H1 (cell line): ENCODE results near the gene ASZ1. TPM values are rescaled to one million over a fixed set of nuclear protein-coding genes. Genes with fewer than 3 reads are reported as not detected.
A peak's percentile ranks its signal among the peaks of the same experiment; 100 is the strongest.

ENCODE experiments used
- CTCF ChIA-PET: fragments of 300-600 bp; sonication (Branson Sonifier 250); formaldehyde crosslinking; loops from one replicate; lab custom pipeline; 2021; ENCODE audit not compliant: partially characterized antibody; lab: Charles Lee
- POLR2A ChIA-PET: fragments of 300-600 bp; sonication (Branson Sonifier 250); formaldehyde crosslinking; loops from one replicate; lab custom pipeline; 2021; ENCODE audit warnings: inconsistent platforms; ENCODE audit not compliant: partially characterized antibody; lab: Charles Lee
- DNase-seq, 2 experiments: peaks; one replicate each; pipeline versions ENCODE4 v3.0.0 to v3.0.0-alpha.2; 2010 to 2022; ENCODE audit warnings: low spot score in 2 of 2, low read depth in 1 of 2, mixed read lengths in 1 of 2
- FAIRE-seq: peaks from 2 replicates; lab custom pipeline; 2011; peaks lifted over from hg19 to GRCh38; lab: Jason Lieb, UNC
- H2AFZ ChIP-seq: 2 replicates; pipeline ENCODE4 v1.8.1; 2012; ENCODE audit warnings: low read length, inconsistent platforms
- H2AK5ac ChIP-seq: 2 replicates; pipeline ENCODE4 v1.6.1; 2013; ENCODE audit warnings: low read depth, low read length
- H2BK120ac ChIP-seq: replicated peaks from 2 replicates; pipeline ENCODE3; 2013; ENCODE audit warnings: low read depth, low read length, inconsistent platforms
- H2BK12ac ChIP-seq: 2 replicates; pipeline ENCODE4 v1.6.1; 2013; ENCODE audit warnings: low read depth, low read length
- H2BK15ac ChIP-seq: 2 replicates; pipeline ENCODE4 v1.6.1; 2013; ENCODE audit warnings: low read length
- H2BK20ac ChIP-seq: 2 replicates; pipeline ENCODE4 v1.6.1; 2013; ENCODE audit warnings: low read length
- H2BK5ac ChIP-seq: 2 replicates; pipeline ENCODE4 v1.6.1; 2013; ENCODE audit warnings: low read depth, low read length
- H3K14ac ChIP-seq: 2 replicates; pipeline ENCODE4 v1.6.1; 2013; ENCODE audit warnings: inconsistent platforms; ENCODE audit not compliant: insufficient read length
- H3K18ac ChIP-seq: 2 replicates; pipeline ENCODE4 v1.6.1; 2013; ENCODE audit warnings: low read length; ENCODE audit errors: extremely low read depth
- H3K23ac ChIP-seq: 2 replicates; pipeline ENCODE4 v1.6.1; 2013; ENCODE audit warnings: inconsistent platforms; ENCODE audit not compliant: insufficient read length
- H3K23me2 ChIP-seq: 2 replicates; pipeline ENCODE4 v1.6.1; 2013; ENCODE audit warnings: low read depth, low read length
- H3K27ac ChIP-seq: 2 replicates; pipeline ENCODE4 v1.6.1; 2011; ENCODE audit warnings: low read depth, low read length, inconsistent platforms
- H3K27me3 ChIP-seq, 4 experiments: replicated peaks in 1 of 4; 1 replicate in 1 of 4; 2 replicates in 3 of 4; pipeline versions ENCODE4 v1.6.1 to v1.8.1; 2011 to 2013; ENCODE audit warnings: low read length in 3 of 4, mild to moderate bottlenecking in 3 of 4, inconsistent platforms in 2 of 4, mixed read lengths in 2 of 4, moderate library complexity in 1 of 4; ENCODE audit not compliant: control insufficient read depth in 3 of 4, insufficient read depth in 3 of 4; ENCODE audit errors: extremely low read depth in 1 of 4
- H3K36me3 ChIP-seq, 4 experiments: 2 replicates each; pipeline versions ENCODE4 v1.6.1 to v1.8.1; 2011 to 2013; ENCODE audit warnings: mild to moderate bottlenecking in 4 of 4, low read length in 3 of 4, moderate library complexity in 2 of 4, control low read depth in 1 of 4, inconsistent platforms in 1 of 4; ENCODE audit not compliant: insufficient read depth in 4 of 4, control insufficient read depth in 2 of 4
- H3K4ac ChIP-seq: replicated peaks from 2 replicates; pipeline ENCODE3; 2013; ENCODE audit warnings: low read length, low read depth, mixed read lengths, inconsistent platforms; ENCODE audit not compliant: insufficient read length
- H3K4me1 ChIP-seq, 4 experiments: replicated peaks in 1 of 4; 1 replicate in 1 of 4; 2 replicates in 3 of 4; pipeline versions ENCODE4 v1.6.1 to v1.8.1; 2011 to 2013; ENCODE audit warnings: low read length in 3 of 4, inconsistent platforms in 2 of 4, mixed read lengths in 1 of 4; ENCODE audit not compliant: insufficient read depth in 4 of 4, control insufficient read depth in 3 of 4
- H3K4me2 ChIP-seq, 2 experiments: 2 replicates each; pipeline versions ENCODE4 v1.6.1 to v1.8.1; 2011 to 2013; ENCODE audit warnings: low read depth in 2 of 2, low read length in 2 of 2, control low read depth in 1 of 2, inconsistent platforms in 1 of 2, mild to moderate bottlenecking in 1 of 2; ENCODE audit not compliant: insufficient read depth in 1 of 2
- H3K4me3 ChIP-seq, 4 experiments: fragments of 200-600, 300-600 bp in 1 of 4; sonication (generic), shearing (Covaris generic), sonication (Bioruptor Twin) in 1 of 4; 2 replicates each; pipeline versions ENCODE4 v1.5.1 to v1.8.1; 2011 to 2016; ENCODE audit warnings: low read length in 4 of 4, low read depth in 3 of 4, control low read depth in 2 of 4, inconsistent platforms in 2 of 4, mild to moderate bottlenecking in 2 of 4, mixed read lengths in 1 of 4, moderate library complexity in 1 of 4; ENCODE audit not compliant: insufficient read depth in 2 of 4; ENCODE audit errors: extremely low read depth in 1 of 4
- H3K56ac ChIP-seq: replicated peaks from 2 replicates; pipeline ENCODE3; 2013; ENCODE audit warnings: low read depth, mild to moderate bottlenecking, mixed read lengths, low read length, inconsistent platforms; ENCODE audit not compliant: insufficient read length
- H3K79me1 ChIP-seq: 2 replicates; pipeline ENCODE4 v1.6.1; 2013; ENCODE audit warnings: low read depth, low read length, control low read depth
- H3K79me2 ChIP-seq, 2 experiments: 2 replicates each; pipeline versions ENCODE4 v1.6.1 to v1.8.1; 2012 to 2013; ENCODE audit warnings: low read length in 2 of 2, mild to moderate bottlenecking in 2 of 2, inconsistent platforms in 1 of 2; ENCODE audit not compliant: insufficient read depth in 2 of 2, control insufficient read depth in 1 of 2
- H3K9ac ChIP-seq, 4 experiments: replicated peaks in 1 of 4; 1 replicate in 1 of 4; 2 replicates in 3 of 4; pipeline versions ENCODE4 v1.6.1 to v1.8.1; 2011 to 2013; ENCODE audit warnings: low read depth in 3 of 4, low read length in 3 of 4, control low read depth in 2 of 4, mild to moderate bottlenecking in 2 of 4, moderate library complexity in 2 of 4, inconsistent platforms in 1 of 4; ENCODE audit errors: extremely low read depth in 1 of 4
- H3K9me3 ChIP-seq, 2 experiments: 2 replicates each; pipeline versions ENCODE4 v1.6.1 to v1.8.1; 2012 to 2013; ENCODE audit warnings: mild to moderate bottlenecking in 2 of 2, moderate library complexity in 2 of 2, control low read depth in 1 of 2, inconsistent platforms in 1 of 2, low read depth in 1 of 2, low read length in 1 of 2, mixed read lengths in 1 of 2; ENCODE audit not compliant: insufficient read depth in 2 of 2
- H4K20me1 ChIP-seq, 2 experiments: replicated peaks in 1 of 2; 2 replicates each; pipeline versions ENCODE3 to v1.8.1; 2011 to 2013; ENCODE audit warnings: inconsistent platforms in 2 of 2, low read length in 2 of 2, mild to moderate bottlenecking in 1 of 2; ENCODE audit not compliant: insufficient read depth in 2 of 2, control insufficient read depth in 1 of 2
- H4K5ac ChIP-seq: 2 replicates; pipeline ENCODE4 v1.6.1; 2013; ENCODE audit warnings: low read length, low read depth, mixed read lengths, inconsistent platforms; ENCODE audit not compliant: insufficient read length
- H4K8ac ChIP-seq: 2 replicates; pipeline ENCODE4 v1.8.0; 2013; ENCODE audit warnings: mild to moderate bottlenecking, moderate library complexity, low read length, inconsistent platforms; ENCODE audit not compliant: insufficient read depth; ENCODE audit errors: extremely low read depth
- H4K91ac ChIP-seq: replicated peaks from 2 replicates; pipeline ENCODE3; 2013; ENCODE audit warnings: low read length, mixed read lengths, inconsistent platforms; ENCODE audit not compliant: insufficient read length
- CBX8 ChIP-seq: fragments of 300-800, 300-1000 bp; sonication (generic); IDR thresholded peaks from 2 replicates; pipeline ENCODE4 v1.7.1; 2016; ENCODE audit warnings: low read depth, low read length, borderline replicate concordance
- CEBPB ChIP-seq: IDR thresholded peaks from 2 replicates; pipeline ENCODE4 v1.6.1; 2012; ENCODE audit warnings: low read depth, low read length
- RXRA ChIP-seq: IDR thresholded peaks from 2 replicates; pipeline ENCODE4 v1.6.1; 2011; ENCODE audit warnings: low read depth, mild to moderate bottlenecking, low read length, moderate library complexity; ENCODE audit not compliant: insufficient read depth
- SP4 ChIP-seq: IDR thresholded peaks from 2 replicates; pipeline ENCODE4 v1.6.1; 2012; ENCODE audit warnings: low read length, inconsistent platforms
- WGBS, 2 experiments: shearing (Covaris generic) in 1 of 2; methylation state at CpG; one replicate each; pipeline versions ENCODE4 v1.1.6 to v1.1.7; 2013 to 2015; ENCODE audit warnings: low lambda C conversion rate in 2 of 2, mixed read lengths in 2 of 2, inconsistent platforms in 1 of 2, low coverage in 1 of 2, missing lambda C conversion rate in 1 of 2; ENCODE audit not compliant: insufficient replicate concordance in 2 of 2, insufficient coverage in 1 of 2, insufficient read length in 1 of 2; ENCODE audit errors: extremely low coverage in 1 of 2, missing lambda C conversion rate in 1 of 2; 5-methylcytosine and 5-hydroxymethylcytosine counted together
- polyA plus RNA-seq, 7 experiments: library from polyadenylated mRNA; depleted of rRNA in 3 of 7; stranded (reverse) in 5 of 7; unstranded in 2 of 7; fragments of >200 nt in 5 of 7; fragments of 200-250 nt in 2 of 7; gene quantifications; 1 replicate in 5 of 7; 2 replicates in 1 of 7; 4 replicates in 1 of 7; pipeline versions ENCODE4 v1.2.1 to v1.2.3, GENCODE V29; 2011 to 2013; ENCODE audit warnings: missing spikeins in 2 of 7, mixed read lengths in 2 of 7
- total RNA-seq: library from RNA; stranded (reverse); fragmentation: NEBNext Ultra II Directional; extraction: Animal tissue kit (Norgen Biotek cat#: 25700); gene quantifications from 2 replicates; pipeline ENCODE4 v1.2.1, GENCODE V29; 2021

Gene ASZ1
- total and polyA plus RNA-seq, 2 of the 8 experiments (the other 6 are each of a cell fraction or from before 2014, with no cell fraction given): not detected

DNA sequence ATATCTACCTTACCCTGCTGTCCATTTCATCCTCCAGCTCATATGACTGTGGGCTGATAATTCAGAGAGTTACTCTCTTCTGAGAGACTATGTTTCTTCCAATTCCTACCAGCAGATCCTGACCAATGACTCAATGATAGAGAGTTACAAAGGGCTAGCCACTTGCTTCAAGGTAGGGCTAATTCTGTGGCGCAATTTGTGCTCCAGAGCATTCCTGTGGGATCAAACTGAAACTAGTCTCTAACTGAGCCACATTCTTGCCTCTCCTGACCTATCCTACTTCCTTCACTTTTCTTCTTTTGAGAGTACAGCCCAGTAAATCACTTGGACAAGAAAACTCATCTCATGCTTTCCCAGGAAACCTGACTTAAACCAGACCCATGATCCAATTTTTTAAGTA is 17.9 kb upstream of the ASZ1 start:
- Histone ChIP-seq H3K27ac (no peak overlapping the region), H4K91ac (no peak overlapping the region), H3K4ac (no peak overlapping the region), H3K23me2 (no peaks in the 10 kb centered on the region), H3K4me2 (no peak overlapping the region), H3K79me2 (no peaks in the 10 kb centered on the region), H4K8ac (no peak overlapping the region), H3K79me1 (no peaks in the 10 kb centered on the region), H3K18ac (no peak overlapping the region), H2BK15ac (no peak overlapping the region), H3K27me3 (no peaks in the 10 kb centered on the region), H3K14ac (no peak overlapping the region), H3K56ac (no peak overlapping the region), H3K23ac (no peak overlapping the region), H4K20me1 (no peaks in the 10 kb centered on the region), H3K9me3 (no peaks in the 10 kb centered on the region), H2BK5ac (no peak overlapping the region), H2BK120ac (no peak overlapping the region), H4K5ac (no peak overlapping the region), H2AK5ac (no peak overlapping the region), H3K36me3 (no peaks in the 10 kb centered on the region), H2BK20ac (no peak overlapping the region), H3K4me3 (no peak overlapping the region), H3K9ac (no peak overlapping the region), H2BK12ac (no peak overlapping the region), H2AFZ (no peak overlapping the region), H3K4me1 (no peaks in the 10 kb centered on the region)
- TF ChIP-seq SP4 (no peak), CEBPB (peak; percentile 36; the same call in 1 of the 2 replicates), CBX8 (no peak), RXRA (no peak)
- no peak for FAIRE-seq
- ChIA-PET CTCF (interaction anchor here (1.6 kb wide), 1 partner anchor 13 kb away, joined by 3 read pairs; no protein-coding TSS in a partner anchor), POLR2A (no interaction called here)
- WGBS, 2 experiments: 96% methylated on average over 1 of the region's 1 CpG; no CpG with 5 or more reads in 1 of the 2 experiments
- DNase-seq: no peak
